NCI-H2029 treated with DMSO at 0.1 percent for 48 hours (cell line): ENCODE data around the gene ZEB2.

Source experiments
- DNase-seq: peaks from one replicate; lab custom pipeline; 2025; lab: John Stamatoyannopoulos, UW

The ZEB2 gene

GRCh38 chr2:144519934-144520731 is at the start of gene ZEB2:
Gene ZEB2 (minus strand): TSS chr2:144520119. CDS start chr2:144517350, 2,769 bp downstream.
- DNase-seq, result no peak

GRCh38 chr2:144567745-144568144 is 47.8 kb upstream of the ZEB2 start:
- DNase-seq, result no peak

GRCh38 chr2:144566448-144566847 is 46.5 kb upstream of the ZEB2 start:
- DNase-seq, result no peak

GRCh38 chr2:144560251-144560650 is 40.3 kb upstream of the ZEB2 start:
- DNase-seq, result no peak

- no peak for DNase-seq
Observed at GRCh38 chr2:144559681-144560080, 39.8 kb upstream of the ZEB2 start.

- DNase-seq, result no peak
Observed at GRCh38 chr2:144559242-144559641, 39.3 kb upstream of the ZEB2 start.

- no peak for DNase-seq
Observed at GRCh38 chr2:144554492-144555210, 34.7 kb upstream of the ZEB2 start.

- no peak for DNase-seq
Observed at GRCh38 chr2:144553379-144553778, 33.5 kb upstream of the ZEB2 start.

GRCh38 chr2:144552821-144553220 is 32.9 kb upstream of the ZEB2 start:
- no peak for DNase-seq

GRCh38 chr2:144550911-144551310 is 31.0 kb upstream of the ZEB2 start:
- DNase-seq, result no peak

GRCh38 chr2:144550084-144550483 is 30.2 kb upstream of the ZEB2 start:
- DNase-seq, result no peak

GRCh38 chr2:144548532-144549191 is 28.7 kb upstream of the ZEB2 start:
- no peak for DNase-seq

GRCh38 chr2:144548088-144548487 is 28.2 kb upstream of the ZEB2 start:
- DNase-seq, result no peak

GRCh38 chr2:144547494-144547893 is 27.6 kb upstream of the ZEB2 start:
- no peak for DNase-seq

- no peak for DNase-seq
Observed at GRCh38 chr2:144546933-144547332, 27.0 kb upstream of the ZEB2 start.

- DNase-seq, result no peak
Observed at GRCh38 chr2:144545787-144546186, 25.9 kb upstream of the ZEB2 start.

- no peak for DNase-seq
Observed at GRCh38 chr2:144544053-144544452, 24.1 kb upstream of the ZEB2 start.

GRCh38 chr2:144541396-144541795 is 21.5 kb upstream of the ZEB2 start:
- DNase-seq, result no peak

- no peak for DNase-seq
Observed at GRCh38 chr2:144539289-144539782, 19.4 kb upstream of the ZEB2 start.

GRCh38 chr2:144535300-144535699 is 15.4 kb upstream of the ZEB2 start:
- no peak for DNase-seq

GRCh38 chr2:144533221-144533620 is 13.3 kb upstream of the ZEB2 start:
- DNase-seq, result no peak

- DNase-seq, result no peak
Observed at GRCh38 chr2:144530596-144530995, 10.7 kb upstream of the ZEB2 start.

- no peak for DNase-seq
Observed at GRCh38 chr2:144529841-144530240, 9.9 kb upstream of the ZEB2 start.
